ENCODE results near the gene BRIP1.
"Not testable (repeated sequence)": the region's sequence is repeated elsewhere in the genome, so short reads cannot be mapped to it uniquely, and the experiment has no call there.

Gene BRIP1

GRCh38 chr17:61799812-61800484, 63.4 kb downstream of the BRIP1 start:
- no peak for DNase-seq (ENCODE audit: low read depth)

DNA sequence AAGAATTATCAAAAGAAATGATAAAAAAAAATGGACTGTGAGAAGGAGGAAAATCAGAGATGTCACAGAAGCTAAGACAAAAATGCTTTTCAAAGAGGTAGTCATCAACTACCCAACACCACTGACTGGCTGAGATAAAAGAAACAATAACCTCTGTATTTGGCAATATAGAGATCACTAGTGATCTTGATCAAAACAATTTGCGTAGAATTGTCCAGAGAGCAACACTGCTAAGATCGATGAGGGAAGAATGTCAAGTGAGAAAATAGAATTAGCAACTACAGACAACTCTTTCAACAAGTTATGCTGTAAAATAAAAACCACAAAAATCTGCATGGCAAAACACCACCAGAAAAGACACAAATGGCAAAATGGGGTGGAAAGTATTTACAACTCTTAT, 66.0 kb downstream of the BRIP1 start:
- DNase-seq (ENCODE audit: low read depth) = no peak

DNA sequence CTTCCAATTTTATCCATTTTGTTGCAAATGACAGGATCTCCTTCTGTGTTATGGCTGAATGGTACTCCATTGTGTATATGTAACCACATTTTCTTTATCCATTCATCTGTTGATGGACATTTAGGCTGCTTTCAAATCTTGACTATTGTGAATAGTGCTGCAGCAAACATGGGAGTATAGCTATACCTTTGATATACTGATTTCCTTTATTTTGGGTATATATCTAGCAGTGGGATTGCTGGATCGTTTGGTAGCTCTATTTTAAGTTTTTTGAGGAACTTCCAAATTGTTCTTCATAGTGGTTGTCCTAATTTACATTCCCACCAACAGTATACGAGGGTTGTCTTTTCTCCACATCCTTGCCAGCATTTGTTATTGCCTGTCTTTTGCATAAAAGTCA, 67.8 kb downstream of the BRIP1 start:
- no peak for DNase-seq (ENCODE audit: low read depth)

GRCh38 chr17:61794792-61795191, 68.5 kb downstream of the BRIP1 start:
- no peak for DNase-seq (ENCODE audit: low read depth)

GRCh38 chr17:61794242-61794641, 69.1 kb downstream of the BRIP1 start:
- DNase-seq (ENCODE audit: low read depth) = no peak

- no peak for DNase-seq (ENCODE audit: low read depth)
Measured at GRCh38 chr17:61793565-61793964, 69.8 kb downstream of the BRIP1 start.

DNA sequence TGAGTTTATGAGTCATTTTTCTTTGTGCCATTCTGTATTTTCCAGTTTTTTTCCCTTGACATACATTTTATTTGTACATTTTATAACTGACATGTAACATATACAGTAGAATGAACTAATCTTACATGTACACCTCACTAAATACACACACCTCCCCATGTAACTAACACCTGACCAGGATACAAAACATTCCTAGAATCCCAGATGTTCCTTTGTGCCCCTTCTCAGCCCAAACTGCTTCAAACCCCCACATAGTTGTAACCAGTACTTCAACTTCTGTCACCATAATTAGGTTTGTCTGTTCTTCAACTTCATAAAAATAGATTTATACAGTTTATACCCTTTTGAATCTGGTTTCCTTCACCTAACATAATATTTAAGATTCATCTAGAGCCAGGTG, 73.5 kb downstream of the BRIP1 start:
- DNase-seq (ENCODE audit: low read depth) = no peak

DNA sequence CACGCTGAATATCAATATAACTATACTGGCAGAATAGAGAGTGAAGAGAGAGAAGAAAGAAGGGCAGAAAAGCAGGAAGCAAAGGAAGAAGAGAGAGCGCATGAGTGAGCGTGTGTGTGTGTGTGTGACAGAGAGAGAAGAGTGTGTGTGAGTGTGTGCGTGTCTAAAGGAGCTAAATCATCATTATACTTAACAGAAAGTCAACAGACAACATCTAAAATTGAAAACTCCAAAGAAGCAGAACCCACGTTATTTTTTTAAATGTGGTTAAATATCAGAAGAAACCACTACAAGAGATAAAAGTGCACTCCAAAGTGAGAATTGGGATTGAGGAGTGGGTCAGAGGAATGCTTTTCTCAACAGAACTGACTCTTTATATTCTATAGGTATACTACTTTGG, 77.2 kb downstream of the BRIP1 start:
- DNase-seq (ENCODE audit: low read depth) = no peak

DNA sequence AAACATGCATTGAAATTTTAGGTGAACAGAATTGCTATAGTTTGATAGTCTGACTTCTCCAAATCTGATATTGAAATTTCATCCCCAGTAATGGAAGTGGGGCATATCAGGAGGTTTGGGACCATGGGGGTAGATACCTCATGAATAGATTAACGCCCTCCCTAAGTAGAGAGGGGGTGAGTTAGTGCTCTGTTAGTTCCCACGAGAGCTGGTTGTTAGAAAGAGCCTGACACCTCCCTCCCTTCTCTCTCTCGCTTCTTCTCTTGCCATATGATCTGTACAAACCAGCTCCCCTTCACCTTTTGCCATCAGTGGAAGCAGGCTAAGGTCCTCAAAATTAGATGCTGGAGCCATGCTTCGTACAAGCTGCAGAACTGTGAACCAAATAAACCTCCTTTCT, 78.8 kb downstream of the BRIP1 start:
- DNase-seq (ENCODE audit: low read depth) = no peak

DNA sequence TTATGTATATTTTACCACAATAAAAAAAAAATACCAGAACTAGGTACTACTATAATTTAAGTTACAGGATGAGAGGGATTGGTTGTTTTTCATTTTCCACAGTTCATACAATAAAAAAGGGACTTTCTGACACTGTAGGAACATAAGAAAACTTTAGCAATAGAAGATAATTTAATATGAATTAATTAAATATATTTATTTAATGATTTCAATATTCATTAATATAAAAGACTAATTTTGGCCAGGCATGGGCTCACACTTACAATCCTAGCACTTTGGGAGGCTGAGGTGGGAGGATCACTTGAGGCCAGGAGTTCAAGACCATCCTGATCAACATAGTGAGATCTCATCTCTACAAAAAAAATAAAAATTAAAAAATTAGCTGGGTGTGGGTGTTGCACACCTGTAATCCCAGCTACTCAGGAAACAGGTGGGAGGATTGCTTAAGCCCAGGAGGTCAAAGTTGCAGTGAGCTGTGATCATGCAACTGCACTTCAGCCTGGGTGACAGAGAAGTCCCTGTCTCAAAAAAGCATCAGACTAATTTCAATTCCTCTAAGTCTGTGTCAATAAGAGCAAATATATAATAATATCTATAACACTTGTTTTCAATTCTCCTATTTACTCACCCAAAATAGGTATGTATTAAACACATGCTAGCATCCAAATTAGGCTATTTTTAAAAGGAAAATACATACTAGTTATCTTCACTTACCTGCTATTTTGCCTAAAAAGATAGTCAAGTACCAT, 79.6 kb downstream of the BRIP1 start:
- DNase-seq (ENCODE audit: low read depth) = no peak

DNA sequence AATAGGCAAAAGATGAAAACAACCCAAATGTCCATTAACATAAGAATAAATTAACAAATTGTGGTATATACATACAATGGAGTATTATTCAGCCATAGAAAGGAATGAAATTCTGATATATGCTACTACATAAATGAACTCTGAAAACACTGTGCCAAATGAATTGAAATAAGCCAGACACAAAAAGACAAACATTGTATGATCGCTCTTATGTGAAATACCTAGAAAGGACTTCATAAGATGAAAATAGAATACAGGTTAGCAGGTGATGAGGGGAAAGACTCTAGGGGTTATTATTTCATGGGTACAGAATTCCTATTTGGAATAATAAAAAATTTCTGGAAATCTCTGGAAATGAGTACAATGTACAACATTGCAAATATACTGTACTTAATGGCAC, 80.2 kb downstream of the BRIP1 start:
- DNase-seq (ENCODE audit: low read depth) = no peak

GRCh38 chr17:61782683-61783082, 80.6 kb downstream of the BRIP1 start:
- no peak for DNase-seq (ENCODE audit: low read depth)

DNA sequence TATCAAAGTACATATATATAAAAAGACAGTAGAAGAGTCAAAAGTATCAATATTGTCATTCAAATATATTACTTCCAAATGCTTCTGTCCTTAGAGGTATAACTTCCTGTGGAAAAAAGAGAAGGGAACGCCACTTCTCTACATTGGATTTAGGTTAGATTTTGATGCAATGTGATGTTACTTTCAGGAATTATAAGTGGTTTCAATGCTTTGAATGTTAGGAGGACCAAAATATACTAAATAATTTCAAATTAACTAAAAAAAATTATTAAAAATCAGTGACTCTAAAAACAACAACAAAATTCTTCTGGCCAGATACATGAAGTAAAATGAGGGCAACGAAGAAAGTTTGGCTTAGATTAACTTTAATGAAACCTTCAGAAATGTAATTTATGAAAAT, 88.0 kb downstream of the BRIP1 start:
- DNase-seq (ENCODE audit: low read depth) = no peak

GRCh38 chr17:61774724-61775123, 88.6 kb downstream of the BRIP1 start:
- DNase-seq (ENCODE audit: low read depth) = no peak

DNA sequence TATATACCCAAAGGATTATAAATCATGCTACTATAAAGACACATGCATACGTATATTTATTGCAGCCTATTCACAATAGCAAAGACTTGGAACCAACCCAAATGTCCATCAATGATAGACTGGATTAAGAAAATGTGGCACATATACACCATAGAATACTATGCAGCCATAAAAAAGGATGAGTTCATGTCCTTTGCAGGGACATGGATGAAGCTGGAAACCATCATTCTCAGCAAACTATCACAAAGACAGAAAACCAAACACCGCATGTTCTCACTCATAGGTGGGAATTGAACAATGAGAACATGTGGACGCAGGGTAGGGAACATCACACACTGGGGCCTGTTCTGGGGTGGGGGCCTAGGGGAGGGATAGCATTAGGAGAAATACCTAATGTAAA, 89.2 kb downstream of the BRIP1 start:
- not testable (repeated sequence) for DNase-seq (ENCODE audit: low read depth)

DNA sequence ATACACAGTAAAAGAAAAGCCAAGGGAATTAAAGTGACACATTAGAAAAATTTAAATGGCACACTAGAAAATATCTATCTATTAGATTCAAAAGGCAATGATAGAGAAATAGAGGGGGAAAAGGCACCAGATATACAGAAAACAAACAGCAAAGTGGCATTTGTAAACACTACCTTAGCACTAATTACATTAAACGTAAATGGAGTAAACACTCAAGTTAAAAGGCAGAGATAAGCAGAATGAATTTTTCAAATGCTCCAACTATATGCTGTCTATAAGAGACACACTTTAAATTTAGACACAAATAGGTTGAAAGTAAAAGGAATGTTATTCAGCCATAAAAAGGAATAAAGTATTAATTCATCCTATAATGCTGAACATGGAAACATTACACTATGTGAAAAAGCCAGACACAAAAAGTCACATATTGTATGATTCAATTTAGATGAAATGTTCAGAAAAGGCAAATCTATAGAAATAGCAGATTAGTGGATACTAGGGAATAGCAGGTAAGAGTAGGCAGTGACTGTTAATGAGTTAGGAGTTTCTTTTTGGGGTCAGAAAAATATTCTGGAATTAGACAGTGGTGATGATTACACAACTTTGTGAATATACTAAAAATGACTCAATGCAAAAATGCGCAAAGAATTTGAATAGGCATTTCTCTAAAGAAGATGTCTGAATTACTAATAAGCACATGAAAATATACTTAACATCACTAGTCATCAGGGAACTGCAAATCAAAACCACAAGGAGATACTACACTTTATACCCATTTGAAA, 92.4 kb downstream of the BRIP1 start:
- DNase-seq (ENCODE audit: low read depth) = no peak

GRCh38 chr17:61770043-61770442, 93.3 kb downstream of the BRIP1 start:
- no peak for DNase-seq (ENCODE audit: low read depth)

DNA sequence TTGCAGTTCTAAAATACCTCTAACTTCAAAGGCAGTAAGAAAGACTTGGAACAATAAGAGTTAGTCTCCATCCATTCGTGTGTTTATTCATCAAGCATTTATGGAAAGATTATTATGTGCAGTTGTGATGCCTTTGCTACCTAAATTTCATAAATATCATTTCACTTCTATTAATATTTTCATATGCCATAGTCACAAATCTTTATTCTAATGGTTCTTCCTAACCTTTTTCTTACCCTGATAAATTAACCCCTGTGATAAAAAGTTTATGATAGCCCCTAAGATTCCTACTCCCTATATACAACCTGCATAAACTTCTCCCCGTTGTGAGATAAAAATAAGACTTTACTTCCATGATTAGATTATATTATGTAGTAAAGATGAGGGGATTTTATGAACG, 94.9 kb downstream of the BRIP1 start:
- DNase-seq (ENCODE audit: low read depth) = no peak

GRCh38 chr17:61766520-61766919, 96.8 kb downstream of the BRIP1 start:
- DNase-seq (ENCODE audit: low read depth) = no peak

DNA sequence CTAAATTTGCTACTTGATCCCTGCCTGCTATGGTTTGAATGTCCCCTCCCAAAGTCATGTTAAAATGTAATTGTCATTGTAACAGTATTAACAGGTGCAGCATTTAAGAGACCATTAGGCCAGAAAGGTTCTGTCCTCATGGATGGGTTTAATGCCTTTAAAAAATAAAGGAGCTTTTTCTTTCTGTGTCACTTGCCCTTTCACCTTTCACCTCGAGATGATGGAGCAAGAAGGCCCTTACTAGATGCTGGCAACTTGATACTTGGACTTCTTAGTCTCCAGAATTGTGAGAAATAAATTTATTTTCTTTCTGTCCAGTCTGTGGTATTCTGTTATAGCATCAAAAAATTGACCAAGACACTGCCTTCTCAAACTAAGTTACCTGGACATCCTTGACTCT, 98.5 kb downstream of the BRIP1 start:
- no peak for DNase-seq (ENCODE audit: low read depth)

DNA sequence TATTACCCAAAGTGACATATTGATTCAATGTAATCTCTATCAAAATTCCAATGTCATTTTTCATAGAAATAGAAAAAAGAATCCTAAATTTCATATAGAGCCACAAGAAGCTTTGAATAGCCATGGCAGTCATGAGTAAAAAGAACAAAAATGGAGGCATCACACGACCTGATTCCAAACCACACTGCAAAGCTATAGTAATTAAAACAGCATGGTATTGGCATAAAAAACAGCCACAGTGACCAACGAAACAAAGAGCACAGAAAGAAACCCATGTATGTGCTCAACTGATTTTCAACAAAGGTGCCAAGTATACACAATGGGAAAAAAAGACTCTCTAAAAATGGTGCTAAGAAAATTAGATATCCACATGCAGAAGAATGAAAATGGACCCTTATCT, 101.5 kb downstream of the BRIP1 start:
- no peak for DNase-seq (ENCODE audit: low read depth)

DNA sequence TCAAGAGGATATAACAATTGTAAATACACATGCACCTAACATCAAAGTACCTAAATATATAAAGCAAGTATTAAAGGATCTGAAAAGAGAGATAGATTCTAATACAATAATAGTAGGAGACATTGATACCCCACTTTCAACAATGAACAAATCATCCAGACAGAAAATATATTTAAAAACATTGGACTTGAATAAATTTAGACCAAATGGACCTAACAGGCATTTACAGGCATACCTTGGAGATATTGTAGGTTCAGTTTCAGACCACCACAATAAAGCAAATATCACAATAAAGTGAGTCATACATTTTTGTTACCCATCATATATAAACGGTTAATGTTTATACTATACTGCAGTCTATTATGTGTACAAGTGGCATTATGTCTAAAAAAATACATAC, 104.0 kb downstream of the BRIP1 start:
- DNase-seq (ENCODE audit: low read depth) = no peak

GRCh38 chr17:61758430-61758829, 104.9 kb downstream of the BRIP1 start:
- DNase-seq (ENCODE audit: low read depth) = no peak
